Parathyroid adenoma (tissue), 2 donors: ENCODE measurements around the gene NFASC.

Source experiments
- H2AFZ ChIP-seq: fragments of 300-600 bp; sonication (generic); one replicate; pipeline ENCODE4 v1.7.0; 2017; ENCODE audit warnings: antibody characterized with exemption, mild to moderate bottlenecking
- H3K27ac ChIP-seq: fragments of 300-600 bp; sonication (generic); one replicate; pipeline ENCODE4 v1.7.0; 2017
- H3K27me3 ChIP-seq: fragments of 300-600 bp; sonication (generic); one replicate; pipeline ENCODE4 v1.7.0; 2017; ENCODE audit warnings: low read length; ENCODE audit not compliant: control insufficient read depth, insufficient read depth
- H3K36me3 ChIP-seq: fragments of 300-600 bp; sonication (generic); one replicate; pipeline ENCODE4 v1.7.0; 2017; ENCODE audit warnings: low read length; ENCODE audit not compliant: control insufficient read depth, insufficient read depth
- H3K4me1 ChIP-seq: fragments of 300-600 bp; sonication (generic); one replicate; pipeline ENCODE4 v1.7.0; 2017; ENCODE audit warnings: control low read depth
- H3K4me2 ChIP-seq: fragments of 300-600 bp; sonication (generic); one replicate; pipeline ENCODE4 v1.7.0; 2017; ENCODE audit warnings: low read length
- H3K4me3 ChIP-seq: fragments of 300-600 bp; sonication (generic); one replicate; pipeline ENCODE4 v1.7.0; 2017; ENCODE audit warnings: low read depth, low read length
- H3K79me2 ChIP-seq: fragments of 300-600 bp; sonication (generic); one replicate; pipeline ENCODE4 v1.7.0; 2017; ENCODE audit warnings: control low read depth
- H3K9ac ChIP-seq: fragments of 300-600 bp; sonication (generic); one replicate; pipeline ENCODE4 v1.7.0; 2017; ENCODE audit warnings: mild to moderate bottlenecking
- H3K9me3 ChIP-seq: fragments of 300-600 bp; sonication (generic); one replicate; pipeline ENCODE4 v1.7.0; 2017; ENCODE audit warnings: low read length; ENCODE audit not compliant: control insufficient read depth
- TF ChIP-seq, protein P1 (sequence below): fragments of 300-600 bp; sonication (generic); IDR thresholded peaks from one replicate; pipeline ENCODE4 v1.7.0; 2017; ENCODE audit warnings: antibody characterized with exemption, mild to moderate bottlenecking
- donor health status: primary hyperparathyroidism.

Gene NFASC

GRCh38 chr1:204994086-204994862 is 123.6 kb downstream of the NFASC start:
- no peak overlapping the region for H3K4me2 ChIP-seq
- TF ChIP-seq, protein P1, sequence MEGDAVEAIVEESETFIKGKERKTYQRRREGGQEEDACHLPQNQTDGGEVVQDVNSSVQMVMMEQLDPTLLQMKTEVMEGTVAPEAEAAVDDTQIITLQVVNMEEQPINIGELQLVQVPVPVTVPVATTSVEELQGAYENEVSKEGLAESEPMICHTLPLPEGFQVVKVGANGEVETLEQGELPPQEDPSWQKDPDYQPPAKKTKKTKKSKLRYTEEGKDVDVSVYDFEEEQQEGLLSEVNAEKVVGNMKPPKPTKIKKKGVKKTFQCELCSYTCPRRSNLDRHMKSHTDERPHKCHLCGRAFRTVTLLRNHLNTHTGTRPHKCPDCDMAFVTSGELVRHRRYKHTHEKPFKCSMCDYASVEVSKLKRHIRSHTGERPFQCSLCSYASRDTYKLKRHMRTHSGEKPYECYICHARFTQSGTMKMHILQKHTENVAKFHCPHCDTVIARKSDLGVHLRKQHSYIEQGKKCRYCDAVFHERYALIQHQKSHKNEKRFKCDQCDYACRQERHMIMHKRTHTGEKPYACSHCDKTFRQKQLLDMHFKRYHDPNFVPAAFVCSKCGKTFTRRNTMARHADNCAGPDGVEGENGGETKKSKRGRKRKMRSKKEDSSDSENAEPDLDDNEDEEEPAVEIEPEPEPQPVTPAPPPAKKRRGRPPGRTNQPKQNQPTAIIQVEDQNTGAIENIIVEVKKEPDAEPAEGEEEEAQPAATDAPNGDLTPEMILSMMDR = no peak
- H3K9me3 ChIP-seq = no peaks in the 10 kb centered on the region
- H3K9ac ChIP-seq = no peak overlapping the region
- H3K4me1 ChIP-seq = no peaks in the 10 kb centered on the region
- H3K27me3 ChIP-seq = no peaks in the 10 kb centered on the region
- no peaks in the 10 kb centered on the region for H3K36me3 ChIP-seq
- no peak overlapping the region for H2AFZ ChIP-seq
- H3K79me2 ChIP-seq = no peaks in the 10 kb centered on the region
- H3K4me3 ChIP-seq = no peak overlapping the region
- H3K27ac ChIP-seq = no peak overlapping the region

DNA sequence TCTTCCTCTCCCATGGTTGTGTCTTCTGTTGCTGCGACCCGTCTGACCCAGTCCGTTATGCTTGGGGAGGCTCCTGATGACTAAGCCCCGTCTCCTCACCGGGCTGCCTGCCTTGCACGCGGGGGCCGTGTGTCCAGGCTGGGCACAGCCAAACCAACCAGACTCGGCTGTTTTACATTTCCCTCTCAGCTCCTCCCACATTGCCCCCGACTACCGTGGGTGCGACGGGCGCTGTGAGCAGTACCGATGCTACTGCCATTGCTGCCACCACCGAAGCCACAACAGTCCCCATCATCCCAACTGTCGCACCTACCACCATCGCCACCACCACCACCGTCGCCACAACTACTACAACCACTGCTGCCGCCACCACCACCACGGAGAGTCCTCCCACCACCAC is 126.3 kb downstream of the NFASC start:
- H3K9me3 ChIP-seq = no peaks in the 10 kb centered on the region
- TF ChIP-seq, protein P1 = no peak
- no peaks in the 10 kb centered on the region for H3K4me1 ChIP-seq
- no peaks in the 10 kb centered on the region for H3K79me2 ChIP-seq
- no peak overlapping the region for H3K4me2 ChIP-seq
- H2AFZ ChIP-seq = no peak overlapping the region
- H3K36me3 ChIP-seq = no peaks in the 10 kb centered on the region
- no peaks in the 10 kb centered on the region for H3K27me3 ChIP-seq
- no peak overlapping the region for H3K27ac ChIP-seq
- no peak overlapping the region for H3K4me3 ChIP-seq
- H3K9ac ChIP-seq = no peak overlapping the region

DNA sequence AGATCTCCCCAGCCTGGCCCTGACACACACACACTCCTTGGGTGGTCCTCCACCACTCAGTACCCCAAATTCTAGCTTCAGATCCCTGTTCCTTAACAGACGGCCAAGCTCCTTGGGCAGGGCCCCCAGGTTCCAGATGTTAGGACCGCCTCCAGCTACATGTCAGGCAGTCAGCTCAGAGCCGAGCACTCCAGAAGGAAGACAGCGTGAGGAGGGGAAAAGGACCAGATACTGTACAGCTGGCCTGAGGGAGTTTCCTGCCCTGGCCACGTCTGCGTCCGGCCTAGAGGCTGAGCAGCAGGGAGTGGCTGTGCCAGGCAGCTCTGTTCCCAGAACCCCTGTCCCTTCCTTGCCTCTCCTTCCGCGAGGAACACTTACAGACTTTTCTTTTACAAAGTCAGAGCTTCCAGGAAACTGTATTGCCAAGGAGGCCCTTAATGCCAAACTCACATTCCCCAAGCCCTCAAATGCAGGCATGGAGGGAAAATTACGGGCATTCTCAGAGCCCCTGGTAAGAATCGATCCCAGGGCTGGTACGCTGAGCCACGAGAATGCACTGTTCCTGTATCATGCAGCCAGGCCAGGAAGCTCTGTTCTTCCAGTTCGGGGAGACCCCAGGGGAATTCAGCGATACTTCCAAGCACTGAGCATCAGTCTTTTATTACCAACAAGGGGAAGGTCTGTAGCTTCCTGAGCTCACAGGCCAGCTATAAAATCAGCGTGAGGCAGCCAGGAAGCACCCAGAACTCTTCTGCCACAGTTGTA is 127.1 kb downstream of the NFASC start:
- no peak overlapping the region for H3K4me2 ChIP-seq
- H3K79me2 ChIP-seq = no peaks in the 10 kb centered on the region

GRCh38 chr1:205001162-205001561 is 130.5 kb downstream of the NFASC start:
- Histone ChIP-seq H3K79me2 (no peaks in the 10 kb centered on the region), H3K36me3 (no peaks in the 10 kb centered on the region), H3K9ac (no peak overlapping the region), H3K4me1 (no peaks in the 10 kb centered on the region), H3K9me3 (no peaks in the 10 kb centered on the region), H3K27ac (no peak overlapping the region), H2AFZ (no peak overlapping the region), H3K4me3 (no peak overlapping the region), H3K27me3 (no peaks in the 10 kb centered on the region), H3K4me2 (no peak overlapping the region)
- TF ChIP-seq, protein P1 = no peak

More for the DNA sequence above, 127.1 kb downstream of the NFASC start:
- no peaks in the 10 kb centered on the region for H3K4me1 ChIP-seq
- H2AFZ ChIP-seq = no peak overlapping the region
- TF ChIP-seq, protein P1 = no peak
- no peaks in the 10 kb centered on the region for H3K9me3 ChIP-seq
- H3K27ac ChIP-seq = no peak overlapping the region
- H3K4me3 ChIP-seq = no peak overlapping the region
- no peak overlapping the region for H3K9ac ChIP-seq
- no peaks in the 10 kb centered on the region for H3K27me3 ChIP-seq
- H3K36me3 ChIP-seq = no peaks in the 10 kb centered on the region
